Upper lobe of left lung (tissue), 4 donors: ENCODE data around the gene PAQR7.

Experiments
- POLR2AphosphoS5 ChIP-seq, 2 donors: sonication (generic); formaldehyde crosslinking; IDR thresholded peaks; one replicate each; pipeline ENCODE4 v1.5.1; 2017; ENCODE audit warnings: antibody characterized with exemption in 2 of 2
- TF ChIP-seq, protein P1 (sequence below), 6 experiments: fragments of 450-650 bp in 4 of 6; fragments of 200-600 bp in 2 of 6; sonication (generic) in 2 of 6; IDR thresholded peaks; one replicate each; pipeline ENCODE4 v1.5.1; 2016 to 2019; ENCODE audit warnings: antibody characterized with exemption in 6 of 6

DNA sequence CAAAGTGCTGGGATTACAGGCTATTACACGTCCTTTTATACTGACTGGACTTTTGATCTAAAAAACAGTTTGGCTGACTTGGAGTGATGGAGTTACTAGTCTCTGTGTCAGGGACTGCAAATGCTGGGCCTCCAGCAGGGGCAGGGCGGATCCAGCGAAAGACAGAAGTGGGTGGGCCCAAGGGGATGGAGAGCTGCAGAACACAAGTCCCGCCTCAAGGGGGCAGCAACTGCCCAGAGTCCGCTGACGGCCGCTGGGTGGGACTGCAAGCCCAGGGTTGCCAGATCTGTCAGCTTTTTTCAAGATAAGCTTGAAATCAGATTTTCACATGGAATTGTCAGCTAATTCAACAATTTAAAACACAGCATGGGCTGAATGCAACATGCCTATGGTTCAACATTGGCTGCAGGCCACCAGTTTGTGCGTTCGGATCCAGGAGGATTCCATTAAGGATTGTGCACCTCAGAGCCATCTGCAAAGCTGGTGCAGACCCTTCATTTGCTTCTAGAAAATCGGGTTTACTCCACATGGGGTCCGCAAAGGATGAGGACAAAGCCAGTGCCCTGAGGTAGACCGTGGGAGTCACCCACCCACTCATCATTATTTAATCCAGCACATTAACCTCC is 20.0 kb upstream of the PAQR7 start:
- TF ChIP-seq, protein P1, sequence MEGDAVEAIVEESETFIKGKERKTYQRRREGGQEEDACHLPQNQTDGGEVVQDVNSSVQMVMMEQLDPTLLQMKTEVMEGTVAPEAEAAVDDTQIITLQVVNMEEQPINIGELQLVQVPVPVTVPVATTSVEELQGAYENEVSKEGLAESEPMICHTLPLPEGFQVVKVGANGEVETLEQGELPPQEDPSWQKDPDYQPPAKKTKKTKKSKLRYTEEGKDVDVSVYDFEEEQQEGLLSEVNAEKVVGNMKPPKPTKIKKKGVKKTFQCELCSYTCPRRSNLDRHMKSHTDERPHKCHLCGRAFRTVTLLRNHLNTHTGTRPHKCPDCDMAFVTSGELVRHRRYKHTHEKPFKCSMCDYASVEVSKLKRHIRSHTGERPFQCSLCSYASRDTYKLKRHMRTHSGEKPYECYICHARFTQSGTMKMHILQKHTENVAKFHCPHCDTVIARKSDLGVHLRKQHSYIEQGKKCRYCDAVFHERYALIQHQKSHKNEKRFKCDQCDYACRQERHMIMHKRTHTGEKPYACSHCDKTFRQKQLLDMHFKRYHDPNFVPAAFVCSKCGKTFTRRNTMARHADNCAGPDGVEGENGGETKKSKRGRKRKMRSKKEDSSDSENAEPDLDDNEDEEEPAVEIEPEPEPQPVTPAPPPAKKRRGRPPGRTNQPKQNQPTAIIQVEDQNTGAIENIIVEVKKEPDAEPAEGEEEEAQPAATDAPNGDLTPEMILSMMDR (IDR thresholded peaks at IDR 0.05) = peak; percentile 96 to 99 (median 98)
- peak; percentile 12 to 40 for TF ChIP-seq POLR2AphosphoS5 (IDR thresholded peaks at IDR 0.05)
